ENCODE results near the gene PPIE. TPM values are rescaled to one million over a fixed set of nuclear protein-coding genes. Genes with fewer than 3 reads are reported as not detected.

Gene PPIE
- total RNA-seq, 1 experiment from 2014 or later = 73.8 TPM

DNA sequence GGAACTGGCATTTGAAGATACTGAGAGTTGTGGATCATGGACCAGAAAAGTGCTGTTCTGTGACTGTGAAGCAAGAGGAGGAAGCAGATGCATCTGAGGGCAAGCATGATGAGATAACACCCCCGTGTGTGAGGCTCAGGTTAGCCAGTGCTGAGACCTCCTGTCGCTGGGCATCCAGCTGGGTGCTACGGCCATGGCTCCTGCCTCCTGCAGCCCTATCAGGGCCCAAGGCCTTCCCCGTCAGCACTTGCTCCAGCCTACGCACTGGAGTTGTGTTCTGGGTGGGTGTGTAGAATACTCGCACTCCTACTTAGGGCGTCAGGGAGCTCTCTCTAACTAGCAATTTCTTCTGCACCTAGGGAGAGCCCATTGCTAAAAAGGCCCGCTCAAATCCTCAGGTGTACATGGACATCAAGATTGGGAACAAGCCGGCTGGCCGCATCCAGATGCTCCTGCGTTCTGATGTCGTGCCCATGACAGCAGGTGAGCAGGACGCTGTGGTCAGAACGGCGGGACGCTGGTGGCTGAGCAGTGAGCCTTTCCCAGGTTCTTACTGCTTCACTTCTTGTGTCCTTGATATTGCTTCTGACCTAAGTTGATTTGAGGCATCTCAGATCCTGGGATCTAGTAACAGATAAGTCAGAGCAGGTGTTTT, 6.5 kb downstream of the PPIE start:
- no peak overlapping the region for H3K27ac ChIP-seq (ENCODE audit: low read depth, low read length)
- ChIA-PET RAD21 (ENCODE audit: low non-redundant PET in 1 of 2, low total read pairs in 2 of 2, uncharacterized antibody in 2 of 2, unreplicated experiment in 2 of 2) (no interaction called here), CTCF (no interaction called here), POLR2A (no interaction called here)
- intact Hi-C loops (cut with micrococcal nuclease) = no loop called here
- no peaks in the 10 kb centered on the region for H3K9me2 ChIP-seq (ENCODE audit: insufficient read depth)
- peaks cover 21% of the 10 kb centered on the region for H3K79me2 ChIP-seq (ENCODE audit: insufficient read depth, low read length)
- DNase-seq (ENCODE audit: low read depth, low spot score) (no peak), ATAC-seq (no peak)
- BruUV-seq (replicated peaks) = no TSS peak
- H3K36me3 ChIP-seq (ENCODE audit: control insufficient read depth in 1 of 2, insufficient read depth in 2 of 2, low read length in 2 of 2) = peaks cover 65 to 79% of the 10 kb centered on the region in 2 experiments
- no peak overlapping the region for H3K4me3 ChIP-seq (replicated peaks in 1 of 2; ENCODE audit: low read depth in 1 of 2, low read length in 2 of 2)
- no peaks in the 10 kb centered on the region for H3K27me3 ChIP-seq (ENCODE audit: insufficient read depth, low read length)
- H2AFZ ChIP-seq (ENCODE audit: low read depth, low read length, poor library complexity, severe bottlenecking) = no peak overlapping the region
- no peak overlapping the region for H3K9ac ChIP-seq (ENCODE audit: low read length)
- no peaks in the 10 kb centered on the region for H3K9me3 ChIP-seq (ENCODE audit: control insufficient read depth in 1 of 2, insufficient read depth in 1 of 2, low read depth in 1 of 2, low read length in 2 of 2)
- TF ChIP-seq, protein P1, sequence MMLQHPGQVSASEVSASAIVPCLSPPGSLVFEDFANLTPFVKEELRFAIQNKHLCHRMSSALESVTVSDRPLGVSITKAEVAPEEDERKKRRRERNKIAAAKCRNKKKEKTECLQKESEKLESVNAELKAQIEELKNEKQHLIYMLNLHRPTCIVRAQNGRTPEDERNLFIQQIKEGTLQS (IDR thresholded peaks at IDR 0.05) = no peak
- TF ChIP-seq RAD21 (IDR thresholded peaks at IDR 0.05; ENCODE audit: low read depth) = no peak
- TF ChIP-seq SRF (IDR thresholded peaks at IDR 0.05; ENCODE audit: low read depth) = no peak
- TF ChIP-seq YY1 (IDR thresholded peaks at IDR 0.05; ENCODE audit: extremely low read depth, insufficient replicate concordance, low read depth, low read length) = no peak
- TF ChIP-seq, protein P2, sequence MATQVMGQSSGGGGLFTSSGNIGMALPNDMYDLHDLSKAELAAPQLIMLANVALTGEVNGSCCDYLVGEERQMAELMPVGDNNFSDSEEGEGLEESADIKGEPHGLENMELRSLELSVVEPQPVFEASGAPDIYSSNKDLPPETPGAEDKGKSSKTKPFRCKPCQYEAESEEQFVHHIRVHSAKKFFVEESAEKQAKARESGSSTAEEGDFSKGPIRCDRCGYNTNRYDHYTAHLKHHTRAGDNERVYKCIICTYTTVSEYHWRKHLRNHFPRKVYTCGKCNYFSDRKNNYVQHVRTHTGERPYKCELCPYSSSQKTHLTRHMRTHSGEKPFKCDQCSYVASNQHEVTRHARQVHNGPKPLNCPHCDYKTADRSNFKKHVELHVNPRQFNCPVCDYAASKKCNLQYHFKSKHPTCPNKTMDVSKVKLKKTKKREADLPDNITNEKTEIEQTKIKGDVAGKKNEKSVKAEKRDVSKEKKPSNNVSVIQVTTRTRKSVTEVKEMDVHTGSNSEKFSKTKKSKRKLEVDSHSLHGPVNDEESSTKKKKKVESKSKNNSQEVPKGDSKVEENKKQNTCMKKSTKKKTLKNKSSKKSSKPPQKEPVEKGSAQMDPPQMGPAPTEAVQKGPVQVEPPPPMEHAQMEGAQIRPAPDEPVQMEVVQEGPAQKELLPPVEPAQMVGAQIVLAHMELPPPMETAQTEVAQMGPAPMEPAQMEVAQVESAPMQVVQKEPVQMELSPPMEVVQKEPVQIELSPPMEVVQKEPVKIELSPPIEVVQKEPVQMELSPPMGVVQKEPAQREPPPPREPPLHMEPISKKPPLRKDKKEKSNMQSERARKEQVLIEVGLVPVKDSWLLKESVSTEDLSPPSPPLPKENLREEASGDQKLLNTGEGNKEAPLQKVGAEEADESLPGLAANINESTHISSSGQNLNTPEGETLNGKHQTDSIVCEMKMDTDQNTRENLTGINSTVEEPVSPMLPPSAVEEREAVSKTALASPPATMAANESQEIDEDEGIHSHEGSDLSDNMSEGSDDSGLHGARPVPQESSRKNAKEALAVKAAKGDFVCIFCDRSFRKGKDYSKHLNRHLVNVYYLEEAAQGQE (IDR thresholded peaks at IDR 0.05; ENCODE audit: low read depth) = no peak
- no peak for TF ChIP-seq EGR1 (IDR thresholded peaks at IDR 0.05; ENCODE audit: low read depth)
- TF ChIP-seq TCF7L2 (IDR thresholded peaks at IDR 0.05; ENCODE audit: borderline replicate concordance, extremely low read depth, insufficient read depth, insufficient read length) = no peak
- no peak for TF ChIP-seq CBX3 (IDR thresholded peaks at IDR 0.05; ENCODE audit: low read depth)
- no peak for TF ChIP-seq EZH2phosphoT487 (IDR thresholded peaks at IDR 0.05; ENCODE audit: borderline replicate concordance)
- TF ChIP-seq, protein P3, sequence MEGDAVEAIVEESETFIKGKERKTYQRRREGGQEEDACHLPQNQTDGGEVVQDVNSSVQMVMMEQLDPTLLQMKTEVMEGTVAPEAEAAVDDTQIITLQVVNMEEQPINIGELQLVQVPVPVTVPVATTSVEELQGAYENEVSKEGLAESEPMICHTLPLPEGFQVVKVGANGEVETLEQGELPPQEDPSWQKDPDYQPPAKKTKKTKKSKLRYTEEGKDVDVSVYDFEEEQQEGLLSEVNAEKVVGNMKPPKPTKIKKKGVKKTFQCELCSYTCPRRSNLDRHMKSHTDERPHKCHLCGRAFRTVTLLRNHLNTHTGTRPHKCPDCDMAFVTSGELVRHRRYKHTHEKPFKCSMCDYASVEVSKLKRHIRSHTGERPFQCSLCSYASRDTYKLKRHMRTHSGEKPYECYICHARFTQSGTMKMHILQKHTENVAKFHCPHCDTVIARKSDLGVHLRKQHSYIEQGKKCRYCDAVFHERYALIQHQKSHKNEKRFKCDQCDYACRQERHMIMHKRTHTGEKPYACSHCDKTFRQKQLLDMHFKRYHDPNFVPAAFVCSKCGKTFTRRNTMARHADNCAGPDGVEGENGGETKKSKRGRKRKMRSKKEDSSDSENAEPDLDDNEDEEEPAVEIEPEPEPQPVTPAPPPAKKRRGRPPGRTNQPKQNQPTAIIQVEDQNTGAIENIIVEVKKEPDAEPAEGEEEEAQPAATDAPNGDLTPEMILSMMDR (IDR thresholded peaks at IDR 0.05 in 2 of 3, conservative IDR thresholded peaks at IDR 0.05 in 1 of 3; ENCODE audit: borderline replicate concordance in 1 of 3, insufficient read depth in 1 of 3, low read depth in 2 of 3, low read length in 2 of 3) = no peak
- TF ChIP-seq CEBPB (IDR thresholded peaks at IDR 0.05; ENCODE audit: low read depth) = no peak
- TF ChIP-seq, protein P4, sequence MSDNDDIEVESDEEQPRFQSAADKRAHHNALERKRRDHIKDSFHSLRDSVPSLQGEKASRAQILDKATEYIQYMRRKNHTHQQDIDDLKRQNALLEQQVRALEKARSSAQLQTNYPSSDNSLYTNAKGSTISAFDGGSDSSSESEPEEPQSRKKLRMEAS (IDR thresholded peaks at IDR 0.05) = no peak
- no peak for TF ChIP-seq EZH2 (IDR thresholded peaks at IDR 0.05)
- no peak for TF ChIP-seq SIN3A (IDR thresholded peaks at IDR 0.05; ENCODE audit: low read depth)
- TF ChIP-seq POLR2AphosphoS5 (IDR thresholded peaks at IDR 0.05; ENCODE audit: low read depth, low read length) = no peak
- peaks cover 0 to 2% of the 10 kb centered on the region in 2 experiments; a peak in 2 of 4 replicates for H3K4me1 ChIP-seq (ENCODE audit: control insufficient read depth in 1 of 2, insufficient read depth in 2 of 2, low read length in 2 of 2)
- H4K20me1 ChIP-seq (ENCODE audit: insufficient read depth) = no peaks in the 10 kb centered on the region
- H3K4me2 ChIP-seq (ENCODE audit: low read length) = no peak overlapping the region

Measured in HCT116 (cell line).